GM23338 (cell line): ENCODE measurements around the gene TNNT2. TPM values are rescaled to one million over a fixed set of nuclear protein-coding genes. Genes with fewer than 3 reads are reported as not detected.
A peak's percentile ranks its signal among the peaks of the same experiment; 100 is the strongest.

Source experiments
- ATAC-seq: fragments of 200-7000 bp; cut with Tn5 transposase; 3 replicates; pipeline ENCODE4 v1.9.1; 2020
- DNase-seq: peaks from one replicate; pipeline ENCODE4 v3.0.0-alpha.2; 2015; ENCODE audit warnings: low spot score
- H2AFZ ChIP-seq: fragments of 200-600 bp; sonication (generic); 2 replicates; pipeline ENCODE4 v1.8.0; 2016; ENCODE audit warnings: antibody characterized with exemption, mild to moderate bottlenecking, moderate library complexity
- H3F3A ChIP-seq: fragments of 200-600 bp; sonication (generic); replicated peaks from 2 replicates; pipeline ENCODE4 v1.8.0; 2017; ENCODE audit warnings: antibody characterized with exemption, mixed run types, low read depth
- H3K27ac ChIP-seq: fragments of 200-600 bp; sonication (generic); 2 replicates; pipeline ENCODE4 v1.6.1; 2016; ENCODE audit warnings: low read depth
- H3K27me3 ChIP-seq: fragments of 200-600 bp; sonication (generic); 2 replicates; pipeline ENCODE4 v1.8.0; 2016; ENCODE audit warnings: mild to moderate bottlenecking, mixed run types, moderate library complexity; ENCODE audit not compliant: insufficient read depth
- H3K36me3 ChIP-seq: fragments of 200-600 bp; sonication (generic); 2 replicates; pipeline ENCODE4 v1.8.0; 2016; ENCODE audit warnings: mild to moderate bottlenecking; ENCODE audit not compliant: insufficient read depth
- H3K4me1 ChIP-seq: fragments of 200-600 bp; sonication (generic); 2 replicates; pipeline ENCODE4 v1.8.0; 2016; ENCODE audit warnings: mild to moderate bottlenecking, moderate library complexity; ENCODE audit not compliant: insufficient read depth
- H3K4me2 ChIP-seq: fragments of 200-600 bp; sonication (generic); 2 replicates; pipeline ENCODE4 v1.7.1; 2017; ENCODE audit warnings: mixed run types
- H3K4me3 ChIP-seq: fragments of 200-600 bp; sonication (generic); 2 replicates; pipeline ENCODE4 v1.6.1; 2016; ENCODE audit warnings: mixed run types
- H3K79me2 ChIP-seq: fragments of 200-600 bp; sonication (generic); replicated peaks from 2 replicates; pipeline ENCODE4 v1.8.0; 2017; ENCODE audit warnings: mild to moderate bottlenecking; ENCODE audit not compliant: insufficient read depth
- H3K9me2 ChIP-seq: fragments of 200-600 bp; sonication (generic); 2 replicates; pipeline ENCODE4 v1.8.0; 2017; ENCODE audit not compliant: insufficient read depth
- H4K20me1 ChIP-seq: fragments of 200-600 bp; sonication (generic); replicated peaks from 2 replicates; pipeline ENCODE4 v1.8.0; 2017; ENCODE audit warnings: mild to moderate bottlenecking; ENCODE audit not compliant: insufficient read depth
- H3K27ac Mint-ChIP-seq: 2 replicates; pipeline ENCODE4 v1.8.0; 2020; ENCODE audit warnings: inconsistent platforms, mild to moderate bottlenecking, moderate library complexity, mixed read lengths
- H3K27me3 Mint-ChIP-seq: 3 replicates; pipeline ENCODE4 v1.8.0; 2022; ENCODE audit warnings: low read depth, mild to moderate bottlenecking, moderate library complexity, mixed read lengths, inconsistent platforms; ENCODE audit not compliant: insufficient read depth, poor library complexity
- H3K36me3 Mint-ChIP-seq: 3 replicates; pipeline ENCODE4 v1.8.0; 2021; ENCODE audit warnings: low read depth, mild to moderate bottlenecking, inconsistent platforms, moderate library complexity, mixed read lengths
- H3K4me1 Mint-ChIP-seq: 3 replicates; pipeline ENCODE4 v1.8.0; 2020; ENCODE audit warnings: mild to moderate bottlenecking, inconsistent platforms, mixed read lengths
- H3K4me3 Mint-ChIP-seq: 3 replicates; pipeline ENCODE4 v1.8.0; 2021; ENCODE audit warnings: moderate library complexity, mild to moderate bottlenecking, inconsistent platforms, mixed read lengths
- H3K9me3 Mint-ChIP-seq: 3 replicates; pipeline ENCODE4 v1.8.0; 2020; ENCODE audit warnings: moderate library complexity, mild to moderate bottlenecking, inconsistent platforms, mixed read lengths
- CREB1 ChIP-seq: fragments of 250-450 bp; sonication (Bioruptor Pico); IDR thresholded peaks from 2 replicates; pipeline ENCODE4 v1.5.0; 2020; ENCODE audit warnings: low read depth, mild to moderate bottlenecking, moderate library complexity
- CTCF ChIP-seq, 2 experiments: fragments of 200-600 bp in 1 of 2; sonication (generic) in 1 of 2; conservative IDR thresholded peaks; 2 replicates each; pipeline versions ENCODE4 v1.5.1 to v1.6.1; 2016 to 2017; ENCODE audit warnings: antibody characterized with exemption in 2 of 2, low read depth in 2 of 2, mild to moderate bottlenecking in 2 of 2, moderate library complexity in 1 of 2
- ETS1 ChIP-seq: IDR thresholded peaks from 2 replicates; pipeline ENCODE4 v1.6.1; 2016; ENCODE audit warnings: antibody characterized with exemption
- EZH2 ChIP-seq: fragments of 200-600 bp; sonication (generic); IDR thresholded peaks from one replicate; pipeline ENCODE4 v1.8.0; 2017; ENCODE audit warnings: antibody characterized with exemption, mild to moderate bottlenecking, low read depth; ENCODE audit not compliant: unreplicated experiment
- EZH2phosphoT487 ChIP-seq: fragments of 200-600 bp; sonication (generic); IDR thresholded peaks from one replicate; pipeline ENCODE4 v1.8.1; 2018; ENCODE audit warnings: antibody characterized with exemption; ENCODE audit not compliant: unreplicated experiment
- JUNB ChIP-seq: IDR thresholded peaks from one replicate; pipeline ENCODE4 v1.6.1; 2016; ENCODE audit warnings: antibody characterized with exemption; ENCODE audit not compliant: unreplicated experiment
- NANOG ChIP-seq: IDR thresholded peaks from 2 replicates; pipeline ENCODE4 v1.6.1; 2016; ENCODE audit warnings: antibody characterized with exemption, borderline replicate concordance
- POLR2AphosphoS5 ChIP-seq: IDR thresholded peaks from 2 replicates; pipeline ENCODE4 v1.6.1; 2016; ENCODE audit warnings: antibody characterized with exemption, low read depth
- STAT1 ChIP-seq: IDR thresholded peaks from one replicate; pipeline ENCODE4 v1.6.1; 2016; ENCODE audit warnings: antibody characterized with exemption; ENCODE audit not compliant: unreplicated experiment
- ZNF114 ChIP-seq: fragments of 250-450 bp; sonication (Bioruptor Pico); IDR thresholded peaks from 2 replicates; pipeline ENCODE4 v1.5.0; 2020; ENCODE audit warnings: mild to moderate bottlenecking, moderate library complexity
- ZNF331 ChIP-seq: fragments of 250-450 bp; sonication (Bioruptor Pico); IDR thresholded peaks from 2 replicates; pipeline ENCODE4 v1.5.0; 2020; ENCODE audit warnings: low read depth, mild to moderate bottlenecking, moderate library complexity
- ZNF462 ChIP-seq: fragments of 250-450 bp; sonication (Bioruptor Pico); IDR thresholded peaks from 2 replicates; pipeline ENCODE4 v1.5.0; 2020; ENCODE audit warnings: mild to moderate bottlenecking, moderate library complexity
- polyA plus RNA-seq: library from polyadenylated mRNA; unstranded; fragments of >200 nt; fragmentation: Nextera tagmentation; extraction: Ambion mirVana; gene quantifications from 2 replicates; pipeline ENCODE4 v1.2.1, GENCODE V29; 2016
- total RNA-seq: library from RNA; depleted of rRNA; stranded (reverse); fragments of >200 nt; shearing (Covaris generic); gene quantifications from 2 replicates; pipeline ENCODE4 v1.2.3, GENCODE V29; 2014

The TNNT2 gene
- total and polyA plus RNA-seq, 2 experiments from 2014 or later, result 7.5 to 19.1 TPM

- Histone ChIP-seq H3K79me2 (no peaks in the 10 kb centered on the region; the same call in 1 of the 2 replicates), H3K4me2 (peak overlapping the region; percentile 45), H3K36me3 (no peaks in the 10 kb centered on the region), H3K27ac (no peak overlapping the region), H4K20me1 (no peaks in the 10 kb centered on the region), H3K27me3 (peaks cover 9% of the 10 kb centered on the region), H3K9me2 (no peaks in the 10 kb centered on the region), H2AFZ (no peak overlapping the region), H3K4me3 (no peak overlapping the region), H3F3A (no peaks in the 10 kb centered on the region), H3K4me1 (peaks cover 18% of the 10 kb centered on the region)
- Mint-ChIP-seq H3K9me3 (no peaks in the 10 kb centered on the region), H3K4me3 (no peak overlapping the region), H3K27ac (no peak overlapping the region), H3K4me1 (peaks cover 42% of the 10 kb centered on the region), H3K36me3 (no peaks in the 10 kb centered on the region; the same call in 2 of the 3 replicates), H3K27me3 (peaks cover 21% of the 10 kb centered on the region)
- ATAC-seq, result peak; percentile 10
- TF ChIP-seq ETS1 (no peak), CTCF (conservative IDR thresholded peaks at IDR 0.05; ENCODE audit: low read depth in 2 of 2) (no peak), ZNF331 (CRISPR knock-in tag) (no peak), EZH2phosphoT487 (no peak), JUNB (no peak), POLR2AphosphoS5 (no peak)
- peak; percentile 57 for DNase-seq
Measured at GRCh38 chr1:201394591-201394990, 17.1 kb upstream of the TNNT2 start.

- H3K4me2 ChIP-seq, result no peak overlapping the region
- H3K4me1 ChIP-seq, result peaks cover 10% of the 10 kb centered on the region; the same call in 1 of the 2 replicates
- H3K9me3 Mint-ChIP-seq, result no peaks in the 10 kb centered on the region
- no peaks in the 10 kb centered on the region; the same call in 1 of the 3 replicates for H3K36me3 Mint-ChIP-seq
- peaks cover 38% of the 10 kb centered on the region for H3K4me1 Mint-ChIP-seq
- no peaks in the 10 kb centered on the region; the same call in 1 of the 2 replicates for H3K79me2 ChIP-seq
- no peaks in the 10 kb centered on the region for H3K27me3 ChIP-seq
- H2AFZ ChIP-seq, result no peak overlapping the region
- no peaks in the 10 kb centered on the region for H3K9me2 ChIP-seq
- ATAC-seq (no peak), DNase-seq (no peak)
- peaks cover 12% of the 10 kb centered on the region for H3K27me3 Mint-ChIP-seq
- no peak overlapping the region for H3K27ac ChIP-seq
- H3K4me3 ChIP-seq, result no peak overlapping the region
- H3K36me3 ChIP-seq, result no peaks in the 10 kb centered on the region
- H3K4me3 Mint-ChIP-seq, result no peak overlapping the region
- H3K27ac Mint-ChIP-seq, result 0 out of 2 replicates have a peak overlapping the region, but pooled peaks have one; percentile 20
- no peaks in the 10 kb centered on the region for H4K20me1 ChIP-seq
- no peaks in the 10 kb centered on the region for H3F3A ChIP-seq
- TF ChIP-seq ZNF114 (CRISPR knock-in tag) (no peak), ETS1 (no peak), CREB1 (CRISPR knock-in tag) (no peak), ZNF462 (CRISPR knock-in tag) (no peak), EZH2 (no peak), NANOG (no peak), JUNB (no peak), ZNF331 (CRISPR knock-in tag) (no peak), POLR2AphosphoS5 (no peak), EZH2phosphoT487 (no peak), STAT1 (no peak)
Measured at GRCh38 chr1:201393076-201393475, 15.6 kb upstream of the TNNT2 start.
